Activated T-cell treated with anti-CD3 and anti-CD28 coated beads for 1 hour (primary cell): ENCODE results near the gene TMEM59.

ENCODE experiments used
- DNase-seq: peaks from one replicate; pipeline ENCODE4 v3.0.0-alpha.2; 2020; ENCODE audit warnings: low read depth

TMEM59 gene

GRCh38 chr1:53984726-53985125 lies 68.3 kb downstream of the TMEM59 start:
- DNase-seq = no peak

GRCh38 chr1:53982763-53983104 lies 70.3 kb downstream of the TMEM59 start:
- no peak for DNase-seq

- no peak for DNase-seq
Measured at GRCh38 chr1:53982034-53982762, 70.8 kb downstream of the TMEM59 start.

DNA sequence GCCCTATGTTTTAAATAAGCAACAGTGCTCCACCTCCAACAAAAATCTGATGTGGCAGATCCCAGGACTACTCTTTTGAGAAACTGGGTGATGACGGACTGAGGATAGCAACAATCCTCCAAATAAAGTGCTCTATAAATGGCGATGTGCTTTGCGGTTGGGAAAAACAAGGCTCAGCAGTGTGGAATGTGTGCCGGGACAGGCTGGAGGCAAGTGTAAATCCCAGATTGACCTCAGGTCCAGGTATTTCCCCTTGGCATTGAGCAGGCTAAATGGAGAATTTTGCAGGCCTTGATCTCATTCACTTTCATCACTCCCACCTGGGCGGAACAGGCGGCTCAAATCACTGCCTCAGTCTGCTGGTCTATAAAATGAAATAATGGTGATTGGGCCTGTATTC lies 71.8 kb downstream of the TMEM59 start:
- no peak for DNase-seq

GRCh38 chr1:53979712-53980450 lies 73.1 kb downstream of the TMEM59 start:
- DNase-seq = no peak
